ENCODE data around the gene CENPX. TPM values are rescaled to one million over a fixed set of nuclear protein-coding genes. Genes with fewer than 3 reads are reported as not detected.

Gene CENPX
- total RNA-seq, 4 donors from 2014 or later = 52.1 to 144 (median 106) TPM

DNA sequence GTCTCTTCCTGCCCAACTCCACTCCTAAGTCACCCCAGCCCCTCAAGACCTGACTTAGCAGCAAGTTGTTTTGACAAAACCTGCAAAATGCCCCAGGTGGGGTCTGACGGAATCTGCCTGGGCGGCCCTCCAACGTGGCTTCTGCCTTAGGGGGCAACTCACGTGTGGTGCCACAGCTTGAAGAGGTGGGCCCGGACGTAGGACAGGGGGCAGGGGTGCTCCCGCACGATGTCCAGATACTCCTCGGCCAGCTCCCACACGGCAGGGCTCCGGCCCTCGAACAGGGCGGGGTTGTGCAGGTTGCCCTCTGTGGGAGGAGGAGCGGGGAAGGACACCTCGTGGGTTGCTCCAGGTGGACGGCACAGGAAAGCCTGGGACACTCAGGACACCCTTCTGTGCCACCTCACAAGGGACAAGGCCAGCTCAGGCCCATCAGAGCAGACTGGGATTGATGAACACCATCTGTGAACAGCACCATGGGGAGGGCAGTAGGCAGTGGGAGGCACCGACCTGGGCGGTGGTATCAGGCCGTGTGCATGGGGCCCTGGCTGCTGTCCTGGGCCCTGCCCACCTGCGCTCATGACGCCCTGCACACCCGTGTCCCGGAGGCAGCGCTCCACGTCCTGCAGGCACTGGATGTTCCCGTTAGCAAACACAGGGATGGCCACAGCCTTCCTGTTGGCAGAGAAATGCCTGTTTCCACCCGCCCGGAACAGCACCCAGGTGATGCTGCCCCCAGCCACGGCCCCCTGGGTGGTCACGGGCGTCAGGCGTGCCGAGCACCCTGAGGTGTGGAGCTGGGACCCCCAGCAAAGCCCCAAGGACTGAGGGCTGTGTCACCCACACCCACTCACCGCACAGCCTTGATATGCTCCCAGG lies 38.6 kb upstream of the CENPX start:
- no peaks in the 10 kb centered on the region for H3K27me3 ChIP-seq
- H3K27ac ChIP-seq = no peak overlapping the region
- H3K4me3 ChIP-seq = no peak overlapping the region
- intact Hi-C loops (cut with DNase I) = no loop called here
- peaks cover 18 to 33% (median 24%) of the 10 kb centered on the region in 3 donors for H3K4me1 ChIP-seq
- peaks cover 55 to 79% (median 58%) of the 10 kb centered on the region in 3 donors for H3K36me3 ChIP-seq
- DNase-seq = no peak
- TF ChIP-seq POLR2A (IDR thresholded peaks at IDR 0.05) = no peak
- TF ChIP-seq CTCF (IDR thresholded peaks at IDR 0.05) = no peak
- no peaks in the 10 kb centered on the region for H3K9me3 ChIP-seq
- no CpG with 5 or more reads among the region's 34 CpGs for WGBS, 2 donors

DNA sequence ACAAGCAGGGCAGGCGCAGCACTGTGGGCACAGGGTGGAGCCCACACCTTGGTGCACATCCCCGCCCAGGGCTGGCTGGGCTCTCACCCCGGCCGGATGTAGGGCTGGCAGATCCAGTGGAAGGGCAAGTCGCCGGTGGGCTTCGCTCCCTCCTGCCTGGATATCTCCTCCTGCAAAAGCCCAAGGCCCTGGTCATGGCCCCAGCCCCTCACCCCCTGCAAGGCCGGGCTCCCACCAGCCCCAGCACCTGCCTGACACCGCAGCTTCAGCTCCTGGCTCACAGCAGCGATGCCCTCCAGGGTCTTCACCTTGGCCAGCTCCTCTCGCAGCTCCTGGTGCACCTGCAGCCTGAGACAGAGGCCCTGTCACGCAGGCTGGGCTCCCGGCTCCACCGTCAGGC lies 37.9 kb upstream of the CENPX start:
- Histone ChIP-seq H3K36me3 (peaks cover 58 to 86% (median 64%) of the 10 kb centered on the region in 3 donors), H3K27me3 (no peaks in the 10 kb centered on the region), H3K4me1 (peaks cover 13 to 28% (median 18%) of the 10 kb centered on the region in 3 donors), H3K4me3 (no peak overlapping the region), H3K9me3 (no peaks in the 10 kb centered on the region), H3K27ac (no peak overlapping the region)
- no peak for TF ChIP-seq CTCF (IDR thresholded peaks at IDR 0.05)
- no peak for TF ChIP-seq POLR2A (IDR thresholded peaks at IDR 0.05)
- WGBS, 2 donors = 75 to 89% methylated on average over 5 to 7 of the region's 14 CpGs
- intact Hi-C loops (cut with DNase I) = no loop called here
- DNase-seq = no peak

DNA sequence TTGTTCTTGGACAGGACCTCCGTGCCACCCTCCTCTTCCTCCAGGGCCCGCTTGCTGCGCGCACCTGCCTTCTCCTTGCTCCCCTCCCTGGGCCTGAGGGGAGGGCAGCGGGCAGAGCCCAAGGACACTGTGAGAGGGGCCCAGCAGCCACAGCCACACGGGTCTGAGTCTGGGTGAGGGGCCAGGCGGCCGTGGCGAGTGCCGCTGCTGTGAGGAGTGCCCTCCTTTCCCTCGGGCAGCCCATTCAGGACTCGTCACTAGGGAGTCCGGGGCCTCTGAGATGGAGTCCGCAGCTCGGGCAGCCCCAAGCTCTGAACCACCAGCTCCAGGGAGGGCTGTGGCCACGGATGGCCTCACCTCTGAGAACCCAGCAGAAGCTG lies 37.3 kb upstream of the CENPX start:
- no peak for DNase-seq
- H3K27ac ChIP-seq = no peak overlapping the region
- WGBS, 2 donors = 80% methylated on average over 9 of the region's 16 CpGs; no CpG with 5 or more reads in 1 of the 2 donors
- peaks cover 13 to 29% (median 17%) of the 10 kb centered on the region in 3 donors for H3K4me1 ChIP-seq
- no peaks in the 10 kb centered on the region for H3K27me3 ChIP-seq
- no peak for TF ChIP-seq POLR2A (IDR thresholded peaks at IDR 0.05)
- TF ChIP-seq CTCF (IDR thresholded peaks at IDR 0.05) = no peak
- no peaks in the 10 kb centered on the region for H3K9me3 ChIP-seq
- no peak overlapping the region for H3K4me3 ChIP-seq
- H3K36me3 ChIP-seq = peaks cover 62 to 92% (median 70%) of the 10 kb centered on the region in 3 donors
- intact Hi-C loops (cut with DNase I) = no loop called here

- WGBS, 2 donors = 67 to 91% methylated on average over 4 to 5 of the region's 19 CpGs
- H3K27me3 ChIP-seq = no peaks in the 10 kb centered on the region
- peaks cover 67 to 98% (median 73%) of the 10 kb centered on the region in 3 donors for H3K36me3 ChIP-seq
- TF ChIP-seq CTCF (IDR thresholded peaks at IDR 0.05) = no peak
- H3K27ac ChIP-seq = no peak overlapping the region
- H3K9me3 ChIP-seq = no peaks in the 10 kb centered on the region
- intact Hi-C loops (cut with DNase I) = no loop called here
- no peak for DNase-seq
- no peak overlapping the region for H3K4me3 ChIP-seq
- H3K4me1 ChIP-seq = peaks cover 8 to 23% (median 12%) of the 10 kb centered on the region in 3 donors
Observed at GRCh38 chr17:82059272-82060000, 36.8 kb upstream of the CENPX start.

GRCh38 chr17:82058855-82059249 lies 36.2 kb upstream of the CENPX start:
- intact Hi-C loops (cut with DNase I) = no loop called here
- no peaks in the 10 kb centered on the region for H3K27me3 ChIP-seq
- H3K27ac ChIP-seq = no peak overlapping the region
- H3K9me3 ChIP-seq = no peaks in the 10 kb centered on the region
- peaks cover 2 to 20% (median 8%) of the 10 kb centered on the region in 3 donors for H3K4me1 ChIP-seq
- peaks cover 70 to 100% (median 76%) of the 10 kb centered on the region in 3 donors for H3K36me3 ChIP-seq
- WGBS, 2 donors = 76% methylated on average over 3 of the region's 10 CpGs; no CpG with 5 or more reads in 1 of the 2 donors
- H3K4me3 ChIP-seq = no peak overlapping the region
- no peak for DNase-seq
- no peak for TF ChIP-seq POLR2A (IDR thresholded peaks at IDR 0.05)

All from esophagus squamous epithelium (tissue), 5 donors.